SK-N-SH treated with all-trans-retinoic acid at 6 μM for 48 hours (cell line): ENCODE measurements around the gene LHFPL3.

Experiments used
- ATAC-seq: fragments of 200-7000 bp; cut with Tn5 transposase; 3 replicates; pipeline ENCODE4 v1.9.1; 2020; ENCODE audit warnings: mild to moderate bottlenecking, moderate library complexity
- ARNTL ChIP-seq: fragments of 450-650 bp; formaldehyde crosslinking; IDR thresholded peaks from 2 replicates; pipeline ENCODE4 v1.5.0; 2020; ENCODE audit warnings: low read depth, mild to moderate bottlenecking, moderate library complexity, borderline replicate concordance
- BACH2 ChIP-seq: fragments of 250-450 bp; sonication (Bioruptor Pico); IDR thresholded peaks from 2 replicates; pipeline ENCODE4 v1.9.0; 2021; ENCODE audit warnings: mild to moderate bottlenecking, borderline replicate concordance
- CREB5 ChIP-seq: fragments of 250-450 bp; sonication (Bioruptor Pico); IDR thresholded peaks from 2 replicates; pipeline ENCODE4 v1.5.1; 2020; ENCODE audit warnings: low read depth, mild to moderate bottlenecking, moderate library complexity
- CSDC2 ChIP-seq: fragments of 250-450 bp; sonication (Bioruptor Pico); IDR thresholded peaks from 2 replicates; pipeline ENCODE4 v1.5.0; 2020; ENCODE audit warnings: mild to moderate bottlenecking, moderate library complexity
- CSRNP3 ChIP-seq: fragments of 250-450 bp; sonication (Bioruptor Pico); IDR thresholded peaks from 2 replicates; pipeline ENCODE4 v1.5.1; 2021; ENCODE audit warnings: mild to moderate bottlenecking, moderate library complexity
- GLIS3 ChIP-seq: fragments of 250-450 bp; sonication (Bioruptor Pico); IDR thresholded peaks from 2 replicates; pipeline ENCODE4 v1.5.0; 2020; ENCODE audit warnings: mild to moderate bottlenecking, moderate library complexity
- ISL1 ChIP-seq: fragments of 250-450 bp; sonication (Bioruptor Pico); IDR thresholded peaks from 2 replicates; pipeline ENCODE4 v2.1.2; 2022; ENCODE audit warnings: mild to moderate bottlenecking, moderate library complexity
- OSR1 ChIP-seq: fragments of 250-450 bp; sonication (Bioruptor Pico); IDR thresholded peaks from 2 replicates; pipeline ENCODE4 v1.8.0; 2022; ENCODE audit warnings: moderate library complexity, mild to moderate bottlenecking, inconsistent platforms
- PATZ1 ChIP-seq: fragments of 250-450 bp; sonication (Bioruptor Pico); IDR thresholded peaks from 2 replicates; pipeline ENCODE4 v1.8.0; 2020; ENCODE audit warnings: mild to moderate bottlenecking, moderate library complexity, borderline replicate concordance
- POU6F1 ChIP-seq: fragments of 250-450 bp; sonication (Bioruptor Pico); IDR thresholded peaks from 2 replicates; pipeline ENCODE4 v1.8.0; 2021; ENCODE audit warnings: low read depth, mild to moderate bottlenecking, moderate library complexity, borderline replicate concordance
- PPARA ChIP-seq: fragments of 250-450 bp; sonication (Bioruptor Pico); IDR thresholded peaks from 2 replicates; pipeline ENCODE4 v1.5.0; 2020; ENCODE audit warnings: mild to moderate bottlenecking, borderline replicate concordance
- RARB ChIP-seq: fragments of 250-450 bp; sonication (Bioruptor Pico); IDR thresholded peaks from 2 replicates; pipeline ENCODE4 v1.8.0; 2021; ENCODE audit warnings: mild to moderate bottlenecking, moderate library complexity
- SNAI2 ChIP-seq: fragments of 250-450 bp; sonication (Bioruptor Pico); IDR thresholded peaks from 2 replicates; pipeline ENCODE4 v1.5.0; 2020; ENCODE audit warnings: mild to moderate bottlenecking, moderate library complexity
- TCF4 ChIP-seq: fragments of 250-450 bp; sonication (Bioruptor Pico); IDR thresholded peaks from 2 replicates; pipeline ENCODE4 v1.8.0; 2021; ENCODE audit warnings: mild to moderate bottlenecking, moderate library complexity, borderline replicate concordance
- TSHZ2 ChIP-seq: fragments of 250-450 bp; sonication (Bioruptor Pico); IDR thresholded peaks from 2 replicates; pipeline ENCODE4 v1.5.0; 2020; ENCODE audit warnings: mild to moderate bottlenecking, moderate library complexity
- ZC3H10 ChIP-seq: fragments of 250-450 bp; sonication (Bioruptor Pico); IDR thresholded peaks from 2 replicates; pipeline ENCODE4 v1.5.1; 2021; ENCODE audit warnings: mild to moderate bottlenecking, moderate library complexity
- ZFP30 ChIP-seq: fragments of 450-650 bp; formaldehyde crosslinking; IDR thresholded peaks from 2 replicates; pipeline ENCODE4 v1.5.0; 2022; ENCODE audit warnings: mild to moderate bottlenecking, moderate library complexity
- ZNF565 ChIP-seq: fragments of 450-650 bp; formaldehyde crosslinking; conservative IDR thresholded peaks from 2 replicates; pipeline ENCODE4 v1.5.0; 2020; ENCODE audit warnings: low read depth, mild to moderate bottlenecking, moderate library complexity
- ZNF8 ChIP-seq: fragments of 450-650 bp; formaldehyde crosslinking; IDR thresholded peaks from 2 replicates; pipeline ENCODE4 v1.5.0; 2020; ENCODE audit warnings: mild to moderate bottlenecking, moderate library complexity

LHFPL3 gene

GRCh38 chr7:104296900-104297299 lies 31.5 kb upstream of the LHFPL3 start:
- no peak for TF ChIP-seq TSHZ2
- no peak for ATAC-seq

GRCh38 chr7:104299323-104299722 lies 29.1 kb upstream of the LHFPL3 start:
- ATAC-seq: no peak
- TF ChIP-seq PPARA (no peak), ZFP30 (no peak), GLIS3 (CRISPR knock-in tag) (no peak), POU6F1 (CRISPR knock-in tag) (no peak), ZNF565 (CRISPR knock-in tag) (no peak), RARB (CRISPR knock-in tag) (no peak), ISL1 (CRISPR knock-in tag) (no peak), ZNF8 (CRISPR knock-in tag) (no peak)

- no peak for TF ChIP-seq CSDC2
- no peak for TF ChIP-seq ISL1 (CRISPR knock-in tag)
- no peak for TF ChIP-seq RARB (CRISPR knock-in tag)
- no peak for TF ChIP-seq ZC3H10
- no peak for TF ChIP-seq TCF4 (CRISPR knock-in tag)
- no peak for TF ChIP-seq PPARA
- TF ChIP-seq POU6F1 (CRISPR knock-in tag): no peak
- no peak for TF ChIP-seq ARNTL (CRISPR knock-in tag)
- TF ChIP-seq CREB5 (CRISPR knock-in tag): no peak
- no peak for TF ChIP-seq OSR1
- TF ChIP-seq PATZ1 (CRISPR knock-in tag): no peak
- TF ChIP-seq CSRNP3: no peak
- TF ChIP-seq BACH2 (CRISPR knock-in tag): no peak
- no peak for TF ChIP-seq ZNF565 (CRISPR knock-in tag)
- TF ChIP-seq SNAI2 (CRISPR knock-in tag): no peak
These were observed 28.6 kb upstream of the LHFPL3 start for GRCh38 chr7:104299777-104300176.

More at GRCh38 chr7:104299777-104300176, 28.6 kb upstream of the LHFPL3 start:
- ATAC-seq: no peak
